ENCODE measurements around the gene FAM219A. TPM values are rescaled to one million over a fixed set of nuclear protein-coding genes. Genes with fewer than 3 reads are reported as not detected.

FAM219A gene, protein sequence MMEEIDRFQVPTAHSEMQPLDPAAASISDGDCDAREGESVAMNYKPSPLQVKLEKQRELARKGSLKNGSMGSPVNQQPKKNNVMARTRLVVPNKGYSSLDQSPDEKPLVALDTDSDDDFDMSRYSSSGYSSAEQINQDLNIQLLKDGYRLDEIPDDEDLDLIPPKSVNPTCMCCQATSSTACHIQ
- 18.8 and 25.6 TPM in 2 replicates for total RNA-seq

GRCh38 chr9:34458013-34458958 lies at the start of gene FAM219A, which contains the start of gene DNAI1:
Gene FAM219A (minus strand): TSS chr9:34458570. CDS start chr9:34458263, 307 bp downstream.
Gene DNAI1 (plus strand): TSS chr9:34458805. CDS start chr9:34459006, 201 bp downstream.

DNA sequence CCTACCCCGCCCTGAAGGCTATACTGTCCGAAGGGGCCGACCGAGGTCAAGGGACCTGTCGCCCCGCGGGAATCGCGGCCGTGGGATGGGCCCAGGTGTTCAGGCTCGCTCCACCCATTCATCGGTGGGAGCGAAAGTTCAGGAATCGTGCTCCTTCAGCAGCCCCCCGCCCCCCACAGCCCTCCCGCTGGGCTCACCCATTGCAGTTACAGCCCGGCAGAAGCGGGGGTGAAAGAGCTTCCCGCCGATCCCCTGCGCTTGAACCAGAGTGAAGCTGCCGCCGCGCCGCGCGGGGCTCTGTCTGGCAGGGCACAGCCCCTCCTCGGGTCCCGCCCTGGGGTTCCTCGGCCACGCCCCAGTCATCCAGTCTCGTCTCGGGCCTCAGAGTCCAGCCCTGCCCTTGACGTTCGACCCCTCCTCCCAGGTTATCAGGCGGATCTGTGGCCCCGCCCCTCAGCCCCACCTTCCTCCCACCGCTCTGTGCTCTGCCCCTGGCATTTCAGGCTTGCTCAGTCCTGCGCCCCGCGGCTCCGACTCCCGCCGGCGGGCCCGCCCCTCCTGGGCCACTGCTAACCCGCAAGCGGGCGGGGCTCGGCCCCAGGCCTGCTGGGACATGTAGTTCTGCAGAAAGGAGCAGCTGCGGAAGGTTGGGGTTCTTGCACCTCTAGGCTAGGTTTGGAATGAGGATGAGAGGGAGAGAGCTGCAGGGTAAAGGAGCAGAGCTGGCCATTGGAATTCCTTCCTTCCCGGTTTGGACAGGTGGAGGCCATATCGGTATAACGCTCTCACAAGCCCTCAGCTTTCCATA lies 81.6 kb downstream of the FAM219A start, which contains the start of gene MYORG:
Gene MYORG, minus strand, starts transcription at position 303 of the 808 bp plus-strand sequence. CDS start 3,955 bp downstream, outside the sequence.

Small RNA genes within 50 kb of the gene (small RNA-seq; reads per million reads assigned to genes)
- gene RF00019, result not detected
- gene RN7SKP24, result not detected

Other genes starting within 250 kb of the FAM219A start
- gene KIF24, start 129.3 kb downstream of the FAM219A start, total RNA-seq, result 4.1 and 7.3 TPM in 2 replicates
- gene NUDT2, start 129.0 kb downstream of the FAM219A start, total RNA-seq, result 9.7 and 32.8 TPM in 2 replicates
- gene MYORG, start 81.7 kb downstream of the FAM219A start, total RNA-seq, result 2.8 and 5.2 TPM in 2 replicates
- 0.07 TPM in 1 of 2 replicates, not detected in the other for gene DNAI1, start 235 bp upstream of the FAM219A start, total RNA-seq
- gene ENHO, start 64.4 kb upstream of the FAM219A start, total RNA-seq, result 0.22 TPM in 1 of 2 replicates, not detected in the other
- not detected in 2 replicates for gene CNTFR, start 131.2 kb upstream of the FAM219A start, total RNA-seq
- 13.6 and 16.2 TPM in 2 replicates for gene RPP25L, start 153.5 kb upstream of the FAM219A start, total RNA-seq
- gene DCTN3, start 161.9 kb upstream of the FAM219A start, total RNA-seq, result 62.6 and 71.4 TPM in 2 replicates
- gene ARID3C, start 170.5 kb upstream of the FAM219A start, total RNA-seq, result 0.07 TPM in 1 of 2 replicates, not detected in the other
- 73.8 and 123 TPM in 2 replicates for gene SIGMAR1, start 179.2 kb upstream of the FAM219A start, total RNA-seq
- gene GALT, start 188.1 kb upstream of the FAM219A start, total RNA-seq, result 22.5 and 26.9 TPM in 2 replicates
- gene IL11RA, start 193.6 kb upstream of the FAM219A start, total RNA-seq, result 4.8 and 5.7 TPM in 2 replicates
- not detected in 2 replicates for gene CCL27, start 204.1 kb upstream of the FAM219A start, total RNA-seq
- not detected in 2 replicates for gene CCL19, start 232.7 kb upstream of the FAM219A start, total RNA-seq